SK-N-SH (cell line): ENCODE measurements around the gene PEX11A. TPM values are rescaled to one million over a fixed set of nuclear protein-coding genes. Genes with fewer than 3 reads are reported as not detected.

Source experiments
- CTCF ChIA-PET: fragments of 300-600, 350-600 bp; formaldehyde crosslinking; extraction: SDS; loops from one replicate; lab custom pipeline; 2021; lab: Yijun Ruan, JAX
- POLR2A ChIA-PET: fragments of 350-600 bp; sonication (Branson Sonifier 250); formaldehyde crosslinking; extraction: SDS; loops from one replicate; lab custom pipeline; 2020; ENCODE audit warnings: antibody characterized with exemption, inconsistent platforms; lab: Yijun Ruan, JAX
- DNase-seq: peaks from one replicate; pipeline ENCODE4 v3.0.0; 2012
- H2AFZ ChIP-seq: fragments of 200-600 bp; sonication (generic); 2 replicates; pipeline ENCODE4 v1.8.1; 2016; ENCODE audit warnings: antibody characterized with exemption, mild to moderate bottlenecking, low read depth
- H3F3A ChIP-seq: fragments of 200-600 bp; sonication (generic); replicated peaks from 2 replicates; pipeline ENCODE3; 2016; ENCODE audit warnings: antibody characterized with exemption, mild to moderate bottlenecking; ENCODE audit not compliant: insufficient read depth
- H3K27ac ChIP-seq, 2 experiments: fragments of 200-500 bp in 1 of 2; fragments of 200-600 bp in 1 of 2; sonication (Bioruptor generic) in 1 of 2; sonication (generic), shearing (Covaris generic) in 1 of 2; 2 replicates each; pipeline versions ENCODE4 v1.5.1 to v1.6.1; 2014 to 2016; ENCODE audit warnings: low read depth in 2 of 2, inconsistent platforms in 1 of 2, low read length in 1 of 2, mild to moderate bottlenecking in 1 of 2, mixed read lengths in 1 of 2
- H3K27me3 ChIP-seq: fragments of 200-600 bp; sonication (generic), shearing (Covaris generic); 2 replicates; pipeline ENCODE4 v1.6.1; 2016; ENCODE audit warnings: mixed run types; ENCODE audit not compliant: insufficient read depth
- H3K36me3 ChIP-seq, 2 experiments: fragments of 200-500 bp in 1 of 2; fragments of 200-600 bp in 1 of 2; sonication (Bioruptor generic) in 1 of 2; sonication (generic) in 1 of 2; replicated peaks in 1 of 2; 2 replicates each; pipeline versions ENCODE3 to v1.5.1; 2014 to 2016; ENCODE audit warnings: low read length in 1 of 2, mild to moderate bottlenecking in 1 of 2; ENCODE audit not compliant: insufficient read depth in 2 of 2, control insufficient read depth in 1 of 2
- H3K4me1 ChIP-seq, 2 experiments: fragments of 200-500 bp in 1 of 2; fragments of 200-600 bp in 1 of 2; sonication (Bioruptor generic) in 1 of 2; sonication (generic), shearing (Covaris generic) in 1 of 2; 2 replicates each; pipeline versions ENCODE4 v1.5.1 to v1.6.1; 2014 to 2016; ENCODE audit warnings: low read depth in 1 of 2, low read length in 1 of 2, mixed run types in 1 of 2; ENCODE audit not compliant: insufficient read depth in 2 of 2, control insufficient read depth in 1 of 2
- H3K4me2 ChIP-seq: fragments of 200-600 bp; sonication (generic), shearing (Covaris generic); 2 replicates; pipeline ENCODE4 v1.6.1; 2017; ENCODE audit warnings: mixed run types
- H3K4me3 ChIP-seq, 2 experiments: fragments of 200-500 bp in 1 of 2; fragments of 200-600 bp in 1 of 2; sonication (Bioruptor generic) in 1 of 2; sonication (generic), shearing (Covaris generic) in 1 of 2; 2 replicates each; pipeline versions ENCODE4 v1.5.1 to v1.8.1; 2014 to 2016; ENCODE audit warnings: low read depth in 2 of 2, inconsistent platforms in 1 of 2, low read length in 1 of 2, mild to moderate bottlenecking in 1 of 2, mixed read lengths in 1 of 2, moderate library complexity in 1 of 2
- H3K79me2 ChIP-seq: fragments of 200-600 bp; sonication (generic); 2 replicates; pipeline ENCODE4 v1.8.1; 2017; ENCODE audit warnings: mild to moderate bottlenecking; ENCODE audit not compliant: insufficient read depth
- H3K9ac ChIP-seq: fragments of 200-600 bp; sonication (generic); 2 replicates; pipeline ENCODE4 v1.6.1; 2017; ENCODE audit warnings: mixed run types
- H3K9me2 ChIP-seq: fragments of 200-600 bp; sonication (generic); 2 replicates; pipeline ENCODE4 v1.6.1; 2017; ENCODE audit warnings: mixed run types
- H3K9me3 ChIP-seq: fragments of 200-600 bp; sonication (generic); 2 replicates; pipeline ENCODE4 v1.6.1; 2017; ENCODE audit warnings: mixed run types, mild to moderate bottlenecking, moderate library complexity
- H4K20me1 ChIP-seq: fragments of 200-600 bp; sonication (generic); 2 replicates; pipeline ENCODE4 v1.6.1; 2017; ENCODE audit warnings: mild to moderate bottlenecking, mixed run types; ENCODE audit not compliant: insufficient read depth
- ELF1 ChIP-seq: IDR thresholded peaks from 2 replicates; pipeline ENCODE4 v1.4.0; 2012
- EZH2phosphoT487 ChIP-seq: fragments of 200-600 bp; sonication (generic); IDR thresholded peaks from 2 replicates; pipeline ENCODE4 v1.6.1; 2017; ENCODE audit warnings: low read depth, mixed run types, mild to moderate bottlenecking, antibody characterized with exemption, moderate library complexity, borderline replicate concordance
- FOXJ3 ChIP-seq: sonication (generic); formaldehyde crosslinking; IDR thresholded peaks from 2 replicates; pipeline ENCODE4 v1.5.1; 2020; ENCODE audit warnings: mild to moderate bottlenecking, missing genetic modification reagents
- GABPA ChIP-seq: IDR thresholded peaks from 2 replicates; pipeline ENCODE4 v1.4.0; 2012; ENCODE audit warnings: low read depth, mild to moderate bottlenecking
- MEF2A ChIP-seq: IDR thresholded peaks from 2 replicates; pipeline ENCODE4 v1.4.0; 2012; ENCODE audit warnings: low read depth, borderline replicate concordance
- MXI1 ChIP-seq: IDR thresholded peaks from 2 replicates; pipeline ENCODE4 v1.6.1; 2012; ENCODE audit warnings: mild to moderate bottlenecking, low read depth, low read length, improper control_type of control experiment
- NFIC ChIP-seq: IDR thresholded peaks from 2 replicates; pipeline ENCODE4 v1.4.0; 2012; ENCODE audit warnings: borderline replicate concordance
- NRF1 ChIP-seq: IDR thresholded peaks from 2 replicates; pipeline ENCODE4 v1.6.1; 2012; ENCODE audit warnings: low read depth, mild to moderate bottlenecking, low read length
- POLR2AphosphoS5 ChIP-seq: IDR thresholded peaks from 2 replicates; pipeline ENCODE4 v1.6.1; 2012; ENCODE audit warnings: low read depth, low read length
- RAD21 ChIP-seq: IDR thresholded peaks from 2 replicates; pipeline ENCODE4 v1.6.1; 2012; ENCODE audit warnings: mild to moderate bottlenecking, low read length
- RCOR1 ChIP-seq: fragments of 150-350 bp; IDR thresholded peaks from 2 replicates; pipeline ENCODE4 v1.6.1; 2017; ENCODE audit warnings: antibody characterized with exemption, low read length
- RFX5 ChIP-seq: IDR thresholded peaks from 2 replicates; pipeline ENCODE4 v1.6.1; 2012; ENCODE audit warnings: mild to moderate bottlenecking, improper control_type of control experiment, low read length
- SIN3A ChIP-seq: IDR thresholded peaks from 2 replicates; pipeline ENCODE4 v1.6.1; 2012; ENCODE audit warnings: low read depth, mild to moderate bottlenecking, low read length, moderate library complexity, borderline replicate concordance
- TAF1 ChIP-seq: IDR thresholded peaks from 2 replicates; pipeline ENCODE4 v1.6.1; 2012; ENCODE audit warnings: low read depth, mild to moderate bottlenecking, low read length, moderate library complexity, borderline replicate concordance
- TCF12 ChIP-seq: IDR thresholded peaks from 2 replicates; pipeline ENCODE4 v1.4.0; 2012
- TEAD4 ChIP-seq: IDR thresholded peaks from 2 replicates; pipeline ENCODE4 v1.4.0; 2012; ENCODE audit warnings: mild to moderate bottlenecking, borderline replicate concordance; ENCODE audit not compliant: insufficient read depth
- YY1 ChIP-seq: IDR thresholded peaks from 2 replicates; pipeline ENCODE4 v1.4.0; 2012; ENCODE audit warnings: low read depth, mild to moderate bottlenecking
- WGBS: methylation state at CpG from one replicate; pipeline ENCODE4 v1.1.6; 2017; ENCODE audit warnings: low lambda C conversion rate; 5-methylcytosine and 5-hydroxymethylcytosine counted together
- polyA plus RNA-seq, 3 experiments: library from polyadenylated mRNA; depleted of rRNA; stranded (reverse); fragments of >200 nt; gene quantifications; 2 replicates each; pipeline ENCODE4 v1.2.3, GENCODE V29; 2012
- TF ChIP-seq, protein P1 (sequence below): IDR thresholded peaks from 2 replicates; pipeline ENCODE4 v1.4.0; 2012; ENCODE audit warnings: low read depth, borderline replicate concordance
- TF ChIP-seq, protein P2 (sequence below): IDR thresholded peaks from 2 replicates; pipeline ENCODE4 v1.4.0; 2012; ENCODE audit warnings: low read depth, borderline replicate concordance

The PEX11A gene
- polyA plus RNA-seq, 1 of the 3 experiments (the other 2 are of a cell fraction) = 6.1 TPM

- no peaks in the 10 kb centered on the region for H3F3A ChIP-seq
- no peaks in the 10 kb centered on the region for H3K9me3 ChIP-seq
- H3K9me2 ChIP-seq = no peaks in the 10 kb centered on the region
- no peak for TF ChIP-seq RAD21
- no peak for TF ChIP-seq NRF1
- TF ChIP-seq GABPA = no peak
- TF ChIP-seq TEAD4 = no peak
- TF ChIP-seq SIN3A = no peak
- TF ChIP-seq MXI1 = no peak
- TF ChIP-seq YY1 = no peak
- no peak for TF ChIP-seq NFIC
- no peak for TF ChIP-seq RFX5
- TF ChIP-seq ELF1 = no peak
- no peak for TF ChIP-seq RCOR1
- TF ChIP-seq, protein P1, sequence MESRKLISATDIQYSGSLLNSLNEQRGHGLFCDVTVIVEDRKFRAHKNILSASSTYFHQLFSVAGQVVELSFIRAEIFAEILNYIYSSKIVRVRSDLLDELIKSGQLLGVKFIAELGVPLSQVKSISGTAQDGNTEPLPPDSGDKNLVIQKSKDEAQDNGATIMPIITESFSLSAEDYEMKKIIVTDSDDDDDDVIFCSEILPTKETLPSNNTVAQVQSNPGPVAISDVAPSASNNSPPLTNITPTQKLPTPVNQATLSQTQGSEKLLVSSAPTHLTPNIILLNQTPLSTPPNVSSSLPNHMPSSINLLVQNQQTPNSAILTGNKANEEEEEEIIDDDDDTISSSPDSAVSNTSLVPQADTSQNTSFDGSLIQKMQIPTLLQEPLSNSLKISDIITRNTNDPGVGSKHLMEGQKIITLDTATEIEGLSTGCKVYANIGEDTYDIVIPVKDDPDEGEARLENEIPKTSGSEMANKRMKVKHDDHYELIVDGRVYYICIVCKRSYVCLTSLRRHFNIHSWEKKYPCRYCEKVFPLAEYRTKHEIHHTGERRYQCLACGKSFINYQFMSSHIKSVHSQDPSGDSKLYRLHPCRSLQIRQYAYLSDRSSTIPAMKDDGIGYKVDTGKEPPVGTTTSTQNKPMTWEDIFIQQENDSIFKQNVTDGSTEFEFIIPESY = no peak
- TF ChIP-seq, protein P2, sequence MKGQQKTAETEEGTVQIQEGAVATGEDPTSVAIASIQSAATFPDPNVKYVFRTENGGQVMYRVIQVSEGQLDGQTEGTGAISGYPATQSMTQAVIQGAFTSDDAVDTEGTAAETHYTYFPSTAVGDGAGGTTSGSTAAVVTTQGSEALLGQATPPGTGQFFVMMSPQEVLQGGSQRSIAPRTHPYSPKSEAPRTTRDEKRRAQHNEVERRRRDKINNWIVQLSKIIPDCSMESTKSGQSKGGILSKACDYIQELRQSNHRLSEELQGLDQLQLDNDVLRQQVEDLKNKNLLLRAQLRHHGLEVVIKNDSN = no peak
- no peak for TF ChIP-seq POLR2AphosphoS5
- TF ChIP-seq FOXJ3 (CRISPR knock-in tag) = no peak
- TF ChIP-seq EZH2phosphoT487 = no peak
- TF ChIP-seq MEF2A = no peak
- no peak for TF ChIP-seq TAF1
- no peak for TF ChIP-seq TCF12
- no peak overlapping the region for H3K4me2 ChIP-seq
- WGBS = 57% methylated on average over 5 of the region's 5 CpGs
- ChIA-PET POLR2A (no interaction called here), CTCF (interaction anchor here (1.6 kb wide), 1 partner anchor 144 kb away, joined by 11 read pairs; no protein-coding TSS in a partner anchor)
- H2AFZ ChIP-seq = no peak overlapping the region
- no peaks in the 10 kb centered on the region for H3K36me3 ChIP-seq
- no peaks in the 10 kb centered on the region for H3K4me1 ChIP-seq
- H4K20me1 ChIP-seq = no peaks in the 10 kb centered on the region
- no peak overlapping the region for H3K9ac ChIP-seq
- no peak for DNase-seq
- H3K79me2 ChIP-seq = no peaks in the 10 kb centered on the region
- H3K4me3 ChIP-seq = no peak overlapping the region
- no peak overlapping the region for H3K27ac ChIP-seq
- peaks cover 24% of the 10 kb centered on the region for H3K27me3 ChIP-seq
These were observed 40.7 kb upstream of the PEX11A start for GRCh38 chr15:89731275-89731674.
